HepG2 (cell line): ENCODE data around the gene KCNJ4. TPM values are rescaled to one million over a fixed set of nuclear protein-coding genes. Genes with fewer than 3 reads are reported as not detected.

ENCODE experiments used
- ATAC-seq: fragments of 200-7000 bp; cut with Tn5 transposase; 3 replicates; pipeline ENCODE4 v1.9.1; 2020; ENCODE audit warnings: mild to moderate bottlenecking, moderate library complexity
- BruUV-seq: library from RNA; stranded (reverse); fragments of 400-500 nt; replicated peaks from 2 replicates; lab custom pipeline; 2021; lab: Mats Ljungman, UMichigan
- CTCF ChIA-PET: fragments of 300-600 bp; formaldehyde crosslinking; extraction: SDS; loops from one replicate; lab custom pipeline; 2021; ENCODE audit warnings: low total read pairs, inconsistent platforms, low intra/inter-chr PET ratio; lab: Yijun Ruan, JAX
- POLR2A ChIA-PET: fragments of 350-600 bp; sonication (Branson Sonifier 250); formaldehyde crosslinking; loops from one replicate; lab custom pipeline; 2020; ENCODE audit warnings: antibody characterized with exemption, inconsistent platforms; lab: Yijun Ruan, JAX
- DNase-seq: peaks from one replicate; pipeline ENCODE4 v3.0.0-alpha.2; 2015; ENCODE audit warnings: low spot score
- FAIRE-seq: peaks from 3 replicates; lab custom pipeline; 2011; peaks lifted over from hg19 to GRCh38; lab: Jason Lieb, UNC
- H2AFZ ChIP-seq: one replicate; pipeline ENCODE4 v1.6.1; 2011; ENCODE audit warnings: low read length, inconsistent platforms
- H3K27ac ChIP-seq: fragments of 300-600 bp; 3 replicates; pipeline ENCODE4 v1.8.0; 2011; ENCODE audit warnings: mixed run types, mild to moderate bottlenecking, mixed read lengths, low read length, inconsistent platforms; ENCODE audit not compliant: insufficient read depth; ENCODE audit errors: extremely low read length
- H3K27me3 ChIP-seq, 2 experiments: fragments of 200-600 bp in 1 of 2; 2 replicates in 1 of 2; 3 replicates in 1 of 2; pipeline versions ENCODE4 v1.6.0 to v1.8.0; 2011; ENCODE audit warnings: low read length in 2 of 2, mild to moderate bottlenecking in 2 of 2, moderate library complexity in 2 of 2, inconsistent platforms in 1 of 2; ENCODE audit not compliant: insufficient read depth in 2 of 2, control insufficient read depth in 1 of 2
- H3K36me3 ChIP-seq, 2 experiments: fragments of 200-600 bp in 1 of 2; replicated peaks in 1 of 2; 2 replicates in 1 of 2; 3 replicates in 1 of 2; pipeline versions ENCODE4 v1.5.1 to v1.8.0; 2011; ENCODE audit warnings: low read length in 2 of 2, inconsistent platforms in 1 of 2; ENCODE audit not compliant: insufficient read depth in 2 of 2, control insufficient read depth in 1 of 2
- H3K4me1 ChIP-seq: 2 replicates; pipeline ENCODE4 v1.5.1; 2012; ENCODE audit warnings: low read length, inconsistent platforms; ENCODE audit not compliant: insufficient read depth
- H3K4me2 ChIP-seq: 2 replicates; pipeline ENCODE4 v1.6.0; 2011; ENCODE audit warnings: low read depth, low read length, inconsistent platforms
- H3K4me3 ChIP-seq, 3 experiments: fragments of 200-600 bp in 1 of 3; sonication (generic), shearing (Covaris generic) in 1 of 3; replicated peaks in 1 of 3; 2 replicates each; pipeline ENCODE4 v1.5.1; 2011 to 2016; ENCODE audit warnings: low read length in 3 of 3, inconsistent platforms in 2 of 3, low read depth in 2 of 3, mild to moderate bottlenecking in 2 of 3, control low read depth in 1 of 3, mixed read lengths in 1 of 3; ENCODE audit not compliant: insufficient read depth in 1 of 3
- H3K79me2 ChIP-seq: one replicate; pipeline ENCODE4 v1.6.1; 2011; ENCODE audit warnings: low read length, inconsistent platforms; ENCODE audit not compliant: insufficient read depth
- H3K9ac ChIP-seq: 2 replicates; pipeline ENCODE4 v1.6.0; 2011; ENCODE audit warnings: mild to moderate bottlenecking, low read depth, low read length, inconsistent platforms; ENCODE audit not compliant: insufficient read depth
- H3K9me3 ChIP-seq: 2 replicates; pipeline ENCODE4 v1.5.1; 2012; ENCODE audit warnings: mild to moderate bottlenecking, low read length
- H4K20me1 ChIP-seq: 2 replicates; pipeline ENCODE4 v1.6.0; 2011; ENCODE audit warnings: inconsistent platforms, mild to moderate bottlenecking, low read length, moderate library complexity; ENCODE audit not compliant: insufficient read depth
- ATF2 ChIP-seq: sonication (generic); formaldehyde crosslinking; IDR thresholded peaks from 2 replicates; pipeline ENCODE4 v1.4.0; 2020; ENCODE audit warnings: missing genetic modification reagents
- EZH2 ChIP-seq: conservative IDR thresholded peaks from 2 replicates; pipeline ENCODE4 v1.6.1; 2012; ENCODE audit warnings: mild to moderate bottlenecking, low read depth, low read length, moderate library complexity
- NFKB2 ChIP-seq: sonication (generic); formaldehyde crosslinking; IDR thresholded peaks from 2 replicates; pipeline ENCODE4 v1.4.0; 2020; ENCODE audit warnings: missing genetic modification reagents, borderline replicate concordance
- TFE3 ChIP-seq: IDR thresholded peaks from 2 replicates; pipeline ENCODE4 v1.6.1; 2016
- ZBTB7B ChIP-seq: sonication (generic); formaldehyde crosslinking; IDR thresholded peaks from 2 replicates; pipeline ENCODE4 v1.4.0; 2020; ENCODE audit warnings: missing genetic modification reagents
- ZNF567 ChIP-seq: sonication (generic); formaldehyde crosslinking; IDR thresholded peaks from 2 replicates; pipeline ENCODE4 v1.8.1; 2023; ENCODE audit warnings: mild to moderate bottlenecking, missing genetic modification reagents, borderline replicate concordance
- ZNF574 ChIP-seq: sonication (generic); formaldehyde crosslinking; IDR thresholded peaks from 2 replicates; pipeline ENCODE4 v1.4.0; 2020; ENCODE audit warnings: missing genetic modification reagents
- ZNF629 ChIP-seq: sonication (generic); formaldehyde crosslinking; conservative IDR thresholded peaks from 2 replicates; pipeline ENCODE4 v1.5.0; 2020; ENCODE audit warnings: missing genetic modification reagents
- WGBS: methylation state at CpG from one replicate; pipeline ENCODE4 v1.1.6; 2017; ENCODE audit warnings: low lambda C conversion rate; 5-methylcytosine and 5-hydroxymethylcytosine counted together
- in situ Hi-C: cut with HindIII; loops from 2 replicates; pipeline ENCODE4 v1.10.0; 2017; ENCODE audit warnings: low pct_unique_long_range_greater_than_20kb; ENCODE audit not compliant: extremely low pct_ligation_motif_present
- intact Hi-C: fragments of 100-400 bp; cut with micrococcal nuclease; formaldehyde crosslinking; loops from one replicate; pipeline ENCODE4 v1.10.0; 2022; ENCODE audit not compliant: unreplicated experiment
- polyA plus RNA-seq, 8 experiments: library from polyadenylated mRNA; depleted of rRNA in 3 of 8; stranded (reverse) in 7 of 8; unstranded in 1 of 8; fragments of >200 nt; fragmentation: Illumina TruSeq in 4 of 8; extraction: Trizol in 4 of 8; gene quantifications; 2 replicates each; pipeline versions ENCODE4 v1.2.1 to v1.2.3, GENCODE V29; 2011 to 2016; ENCODE audit warnings: low read depth in 4 of 8, missing spikeins in 1 of 8, mixed read lengths in 1 of 8; ENCODE audit not compliant: insufficient read depth in 1 of 8
- total RNA-seq, 5 experiments: library from RNA; depleted of rRNA; stranded (reverse); fragments of >200 nt; fragmentation: Illumina TruSeq; extraction: Trizol; gene quantifications; 2 replicates each; pipeline ENCODE4 v1.2.3, GENCODE V29; 2016; ENCODE audit warnings: low read depth in 1 of 5
- TF ChIP-seq, protein P1 (sequence below): sonication (generic); formaldehyde crosslinking; IDR thresholded peaks from 2 replicates; pipeline ENCODE4 v1.5.0; 2020; ENCODE audit warnings: mild to moderate bottlenecking, missing genetic modification reagents

KCNJ4 gene
- total and polyA plus RNA-seq, 2 of the 13 experiments (the other 11 are each of a cell fraction or from before 2014, with no cell fraction given), result not detected

DNA sequence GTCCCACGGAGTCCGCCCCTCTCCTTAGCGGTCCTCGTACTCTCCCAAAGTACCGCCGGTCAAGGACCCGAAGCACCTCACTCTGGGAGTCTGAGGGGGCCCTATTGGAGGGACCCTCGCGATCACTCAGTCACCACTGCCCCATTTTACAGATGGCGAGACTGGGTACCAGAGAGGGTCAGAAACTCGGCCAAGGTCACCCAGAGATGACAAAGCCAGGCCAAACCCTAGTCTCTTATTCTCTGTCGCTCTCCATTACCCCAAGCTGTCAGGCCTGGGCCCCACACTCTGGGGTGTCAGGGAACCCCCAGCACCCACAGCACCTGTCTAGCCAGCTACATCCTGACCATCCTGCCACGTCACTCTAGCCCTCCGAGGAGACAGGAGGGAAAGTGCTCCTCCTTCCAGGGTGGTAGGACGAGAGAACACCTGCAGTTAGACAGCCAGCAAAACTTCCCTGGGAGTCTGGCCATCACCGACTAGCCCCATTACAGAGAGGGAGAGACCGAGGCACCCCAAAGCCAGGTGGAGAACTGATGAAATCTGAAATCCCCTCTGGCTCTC, 1.4 kb upstream of the KCNJ4 start (continued):
- peak; percentile 2; the same call in 1 of the 2 replicates for TF ChIP-seq ZNF574 (CRISPR knock-in tag)
- TF ChIP-seq ZNF567 (CRISPR knock-in tag), result no peak
- no peak for TF ChIP-seq ATF2 (CRISPR knock-in tag)
- peak; percentile 51 for TF ChIP-seq ZNF629 (CRISPR knock-in tag)
- TF ChIP-seq ZBTB7B (CRISPR knock-in tag), result no peak
- peak; percentile 70; the same call in 1 of the 2 replicates for TF ChIP-seq EZH2

- BruUV-seq, result no TSS peak
- TF ChIP-seq NFKB2 (no peak), ZNF574 (CRISPR knock-in tag) (peak; percentile 12; the same call in 1 of the 2 replicates), TFE3 (CRISPR knock-in tag) (no peak)
- TF ChIP-seq, protein P1, sequence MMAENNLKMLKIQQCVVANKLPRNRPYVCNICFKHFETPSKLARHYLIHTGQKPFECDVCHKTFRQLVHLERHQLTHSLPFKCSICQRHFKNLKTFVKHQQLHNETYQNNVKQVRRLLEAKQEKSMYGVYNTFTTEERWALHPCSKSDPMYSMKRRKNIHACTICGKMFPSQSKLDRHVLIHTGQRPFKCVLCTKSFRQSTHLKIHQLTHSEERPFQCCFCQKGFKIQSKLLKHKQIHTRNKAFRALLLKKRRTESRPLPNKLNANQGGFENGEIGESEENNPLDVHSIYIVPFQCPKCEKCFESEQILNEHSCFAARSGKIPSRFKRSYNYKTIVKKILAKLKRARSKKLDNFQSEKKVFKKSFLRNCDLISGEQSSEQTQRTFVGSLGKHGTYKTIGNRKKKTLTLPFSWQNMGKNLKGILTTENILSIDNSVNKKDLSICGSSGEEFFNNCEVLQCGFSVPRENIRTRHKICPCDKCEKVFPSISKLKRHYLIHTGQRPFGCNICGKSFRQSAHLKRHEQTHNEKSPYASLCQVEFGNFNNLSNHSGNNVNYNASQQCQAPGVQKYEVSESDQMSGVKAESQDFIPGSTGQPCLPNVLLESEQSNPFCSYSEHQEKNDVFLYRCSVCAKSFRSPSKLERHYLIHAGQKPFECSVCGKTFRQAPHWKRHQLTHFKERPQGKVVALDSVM (CRISPR knock-in tag), result no peak; the same call in 1 of the 2 replicates
Observed at GRCh38 chr22:38455530-38456271, 702 bp upstream of the KCNJ4 start.

More at GRCh38 chr22:38455530-38456271, 702 bp upstream of the KCNJ4 start:
- H3K4me1 ChIP-seq, result peaks cover 19% of the 10 kb centered on the region
- H4K20me1 ChIP-seq, result no peaks in the 10 kb centered on the region
- H3K36me3 ChIP-seq, result no peaks in the 10 kb centered on the region
- in situ Hi-C loops, result no loop called here
- peak overlapping the region; percentile 42 to 73 (median 47); a peak in 4 of 6 replicates for H3K4me3 ChIP-seq
- POLR2A ChIA-PET, result no interaction called here
- 5% methylated on average over 35 of the region's 90 CpGs for WGBS
- peaks cover 17 to 78% of the 10 kb centered on the region in 2 experiments for H3K27me3 ChIP-seq
- H2AFZ ChIP-seq, result no peak overlapping the region
- FAIRE-seq (no peak), DNase-seq (no peak), ATAC-seq (no peak)
- CTCF ChIA-PET, result no interaction called here
- no peaks in the 10 kb centered on the region for H3K79me2 ChIP-seq
- no peak overlapping the region for H3K27ac ChIP-seq
- H3K9me3 ChIP-seq, result no peaks in the 10 kb centered on the region
- intact Hi-C loops, result no loop called here
- H3K9ac ChIP-seq, result no peak overlapping the region
- peak overlapping the region; percentile 58 for H3K4me2 ChIP-seq
